ENCODE data around the gene MED13L. TPM values are rescaled to one million over a fixed set of nuclear protein-coding genes. Genes with fewer than 3 reads are reported as not detected.

Gene MED13L
- total and polyA plus RNA-seq, 2 of the 4 experiments (the other 2 are of a cell fraction) = 17.9 to 49.1 TPM

DNA sequence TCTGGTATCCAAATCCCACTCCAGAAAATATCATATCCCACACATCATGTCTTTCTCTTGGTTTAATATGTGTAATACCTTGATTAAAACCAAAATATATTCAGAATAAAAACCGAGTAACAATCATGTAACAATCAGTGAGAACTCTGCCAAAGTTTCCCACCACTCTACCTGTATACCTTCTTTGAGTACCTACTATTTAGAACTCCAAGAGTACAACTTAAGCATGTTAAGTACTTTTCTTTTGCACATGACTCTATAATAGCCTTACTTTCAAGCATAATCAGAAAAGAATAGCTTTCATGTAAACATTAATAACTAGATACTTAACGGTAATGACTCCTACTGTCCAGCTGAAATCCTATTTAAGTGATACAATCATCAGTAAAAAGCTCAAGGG lies 223.2 kb downstream of the MED13L start:
- CTCF ChIA-PET = interaction anchor here (0.6 kb wide), 1 partner anchor 14 kb away, joined by 3 read pairs; no protein-coding TSS in a partner anchor

More for the DNA sequence above, 223.2 kb downstream of the MED13L start:
- Histone ChIP-seq H3K23ac (ENCODE audit: low read depth, low read length) (no peak overlapping the region), H4K8ac (ENCODE audit: low read depth in 2 of 2, low read length in 2 of 2) (no peak overlapping the region), H3K27me3 (ENCODE audit: control insufficient read depth, insufficient read depth, low read length) (no peaks in the 10 kb centered on the region), H3K4me3 (ENCODE audit: insufficient read depth, low read depth, low read length) (no peak overlapping the region), H2AFZ (replicated peaks; ENCODE audit: low read length, poor library complexity) (no peak overlapping the region), H3K79me1 (ENCODE audit: low read depth in 1 of 2, low read length in 2 of 2) (peaks cover 22 to 69% of the 10 kb centered on the region in 2 experiments), H3K56ac (ENCODE audit: extremely low read depth, insufficient read depth, low read length) (no peak overlapping the region), H2BK15ac (ENCODE audit: low read depth, low read length) (no peak overlapping the region), H3K4ac (ENCODE audit: low read depth, low read length) (no peak overlapping the region), H2AK5ac (ENCODE audit: low read depth, low read length) (no peak overlapping the region), H2BK120ac (ENCODE audit: low read depth, low read length) (no peak overlapping the region), H3K4me2 (ENCODE audit: low read depth, low read length) (no peak overlapping the region), H2BK5ac (ENCODE audit: low read depth, low read length, poor library complexity, severe bottlenecking) (no peak overlapping the region), H3K4me1 (ENCODE audit: control insufficient read depth, insufficient read depth, low read length) (0 out of 2 replicates have a peak, but pooled peaks cover 2% of the 10 kb centered on the region), H3K36me3 (ENCODE audit: control insufficient read depth, insufficient read depth, low read length) (no peaks in the 10 kb centered on the region), H3K9me1 (ENCODE audit: insufficient read depth, low read length) (peaks cover 12% of the 10 kb centered on the region; the same call in 1 of the 2 replicates), H4K91ac (ENCODE audit: insufficient read depth, low read depth, low read length) (no peak overlapping the region), H2BK20ac (ENCODE audit: low read depth, low read length) (no peak overlapping the region), H3K27ac (ENCODE audit: insufficient read depth, low read length) (no peak overlapping the region), H3K14ac (replicated peaks; ENCODE audit: low read depth, low read length) (no peak overlapping the region), H4K5ac (ENCODE audit: low read depth, low read length) (no peak overlapping the region), H4K20me1 (ENCODE audit: insufficient read depth, low read length) (peaks cover 50% of the 10 kb centered on the region), H3K9me3 (ENCODE audit: control insufficient read depth, insufficient read depth, low read length) (no peaks in the 10 kb centered on the region), H3K9ac (ENCODE audit: low read depth, low read length) (no peak overlapping the region), H2AK9ac (replicated peaks; ENCODE audit: low read depth, low read length, poor library complexity) (no peak overlapping the region), H3K18ac (ENCODE audit: low read depth, low read length) (no peak overlapping the region)
- DNase-seq (no peak), ATAC-seq (ENCODE audit: low read depth) (no peak)
- TF ChIP-seq MAZ (IDR thresholded peaks at IDR 0.05; ENCODE audit: borderline replicate concordance, low read depth, low read length) (no peak), RCOR1 (IDR thresholded peaks at IDR 0.05; ENCODE audit: insufficient replicate concordance, low read length) (no peak), CEBPB (IDR thresholded peaks at IDR 0.05; ENCODE audit: low read depth, low read length) (no peak)
- BruUV-seq (replicated peaks) = no TSS peak
- 80% methylated on average over 1 of the region's 2 CpGs; no CpG with 5 or more reads in 1 of the 2 experiments for WGBS, 2 experiments (ENCODE audit: extremely low coverage in 2 of 2, insufficient read length in 1 of 2)
- dilution Hi-C loops (cut with HindIII; ENCODE audit: low sequenced_read_pairs, unreplicated experiment) (no loop called here), intact Hi-C loops (cut with micrococcal nuclease) (no loop called here), in situ Hi-C loops (cut with MboI; ENCODE audit: low sequenced_read_pairs) (no loop called here)
- POLR2A ChIA-PET (ENCODE audit: unreplicated experiment) = no interaction called here
